Cerebellar cortex (tissue), 1 donor: Measurements from ENCODE around the gene GCNT1.
"Not testable (repeated sequence)": the region's sequence is repeated elsewhere in the genome, so short reads cannot be mapped to it uniquely, and the experiment has no call there.

ENCODE experiments used
- DNase-seq: peaks from one replicate; pipeline ENCODE4 v3.0.0-alpha.2; 2015; ENCODE audit warnings: low spot score

Gene GCNT1

GRCh38 chr9:76458903-76459693 lies at the start of gene GCNT1:
Gene GCNT1 (plus strand): TSS chr9:76459182. CDS start chr9:76502382, 43,200 bp downstream.
- peak; percentile 82 for DNase-seq

- DNase-seq = no peak
These were observed 46.3 kb upstream of the GCNT1 start for GRCh38 chr9:76412638-76413037.

- no peak for DNase-seq
These were observed 45.3 kb upstream of the GCNT1 start for GRCh38 chr9:76413658-76414057.

GRCh38 chr9:76414661-76415060 lies 44.3 kb upstream of the GCNT1 start:
- no peak for DNase-seq

GRCh38 chr9:76415154-76415553 lies 43.8 kb upstream of the GCNT1 start:
- DNase-seq = no peak

GRCh38 chr9:76415731-76416130 lies 43.3 kb upstream of the GCNT1 start:
- DNase-seq = no peak

- no peak for DNase-seq
These were observed 41.6 kb upstream of the GCNT1 start for GRCh38 chr9:76417394-76417793.

GRCh38 chr9:76419782-76420380 lies 39.1 kb upstream of the GCNT1 start:
- peak; percentile 3 for DNase-seq

- DNase-seq = no peak
These were observed 35.5 kb upstream of the GCNT1 start for GRCh38 chr9:76423216-76424177.

- DNase-seq = no peak
These were observed 34.5 kb upstream of the GCNT1 start for GRCh38 chr9:76424491-76424890.

- DNase-seq = no peak
These were observed 33.1 kb upstream of the GCNT1 start for GRCh38 chr9:76425677-76426453.

GRCh38 chr9:76426807-76427419 lies 32.1 kb upstream of the GCNT1 start:
- no peak for DNase-seq

- DNase-seq = no peak
These were observed 27.4 kb upstream of the GCNT1 start for GRCh38 chr9:76431601-76432000.

- DNase-seq = no peak
These were observed 25.6 kb upstream of the GCNT1 start for GRCh38 chr9:76433406-76433805.

- no peak for DNase-seq
These were observed 25.1 kb upstream of the GCNT1 start for GRCh38 chr9:76433836-76434235.

- not testable (repeated sequence) for DNase-seq
These were observed 24.1 kb upstream of the GCNT1 start for GRCh38 chr9:76434897-76435296.

- DNase-seq = not testable (repeated sequence)
These were observed 21.8 kb upstream of the GCNT1 start for GRCh38 chr9:76437017-76437699.

GRCh38 chr9:76438841-76439588 lies 20.0 kb upstream of the GCNT1 start:
- no peak for DNase-seq

GRCh38 chr9:76441551-76442322 lies 17.2 kb upstream of the GCNT1 start:
- no peak for DNase-seq
